H1 (cell line): ENCODE data around the gene DOCK10. TPM values are rescaled to one million over a fixed set of nuclear protein-coding genes. Genes with fewer than 3 reads are reported as not detected.

Source experiments
- CTCF ChIA-PET: fragments of 300-600 bp; sonication (Branson Sonifier 250); formaldehyde crosslinking; loops from one replicate; lab custom pipeline; 2021; ENCODE audit not compliant: partially characterized antibody; lab: Charles Lee
- POLR2A ChIA-PET: fragments of 300-600 bp; sonication (Branson Sonifier 250); formaldehyde crosslinking; loops from one replicate; lab custom pipeline; 2021; ENCODE audit warnings: inconsistent platforms; ENCODE audit not compliant: partially characterized antibody; lab: Charles Lee
- DNase-seq, 2 experiments: peaks; one replicate each; pipeline versions ENCODE4 v3.0.0 to v3.0.0-alpha.2; 2010 to 2022; ENCODE audit warnings: low spot score in 2 of 2, low read depth in 1 of 2, mixed read lengths in 1 of 2
- FAIRE-seq: peaks from 2 replicates; lab custom pipeline; 2011; peaks lifted over from hg19 to GRCh38; lab: Jason Lieb, UNC
- H2AFZ ChIP-seq: 2 replicates; pipeline ENCODE4 v1.8.1; 2012; ENCODE audit warnings: low read length, inconsistent platforms
- H2AK5ac ChIP-seq: 2 replicates; pipeline ENCODE4 v1.6.1; 2013; ENCODE audit warnings: low read depth, low read length
- H2BK120ac ChIP-seq: replicated peaks from 2 replicates; pipeline ENCODE3; 2013; ENCODE audit warnings: low read depth, low read length, inconsistent platforms
- H2BK12ac ChIP-seq: 2 replicates; pipeline ENCODE4 v1.6.1; 2013; ENCODE audit warnings: low read depth, low read length
- H2BK15ac ChIP-seq: 2 replicates; pipeline ENCODE4 v1.6.1; 2013; ENCODE audit warnings: low read length
- H2BK20ac ChIP-seq: 2 replicates; pipeline ENCODE4 v1.6.1; 2013; ENCODE audit warnings: low read length
- H2BK5ac ChIP-seq: 2 replicates; pipeline ENCODE4 v1.6.1; 2013; ENCODE audit warnings: low read depth, low read length
- H3K14ac ChIP-seq: 2 replicates; pipeline ENCODE4 v1.6.1; 2013; ENCODE audit warnings: inconsistent platforms; ENCODE audit not compliant: insufficient read length
- H3K18ac ChIP-seq: 2 replicates; pipeline ENCODE4 v1.6.1; 2013; ENCODE audit warnings: low read length; ENCODE audit errors: extremely low read depth
- H3K23ac ChIP-seq: 2 replicates; pipeline ENCODE4 v1.6.1; 2013; ENCODE audit warnings: inconsistent platforms; ENCODE audit not compliant: insufficient read length
- H3K23me2 ChIP-seq: 2 replicates; pipeline ENCODE4 v1.6.1; 2013; ENCODE audit warnings: low read depth, low read length
- H3K27ac ChIP-seq: 2 replicates; pipeline ENCODE4 v1.6.1; 2011; ENCODE audit warnings: low read depth, low read length, inconsistent platforms
- H3K27me3 ChIP-seq, 4 experiments: replicated peaks in 1 of 4; 1 replicate in 1 of 4; 2 replicates in 3 of 4; pipeline versions ENCODE4 v1.6.1 to v1.8.1; 2011 to 2013; ENCODE audit warnings: low read length in 3 of 4, mild to moderate bottlenecking in 3 of 4, inconsistent platforms in 2 of 4, mixed read lengths in 2 of 4, moderate library complexity in 1 of 4; ENCODE audit not compliant: control insufficient read depth in 3 of 4, insufficient read depth in 3 of 4; ENCODE audit errors: extremely low read depth in 1 of 4
- H3K36me3 ChIP-seq, 4 experiments: 2 replicates each; pipeline versions ENCODE4 v1.6.1 to v1.8.1; 2011 to 2013; ENCODE audit warnings: mild to moderate bottlenecking in 4 of 4, low read length in 3 of 4, moderate library complexity in 2 of 4, control low read depth in 1 of 4, inconsistent platforms in 1 of 4; ENCODE audit not compliant: insufficient read depth in 4 of 4, control insufficient read depth in 2 of 4
- H3K4ac ChIP-seq: replicated peaks from 2 replicates; pipeline ENCODE3; 2013; ENCODE audit warnings: low read length, low read depth, mixed read lengths, inconsistent platforms; ENCODE audit not compliant: insufficient read length
- H3K4me1 ChIP-seq, 4 experiments: replicated peaks in 1 of 4; 1 replicate in 1 of 4; 2 replicates in 3 of 4; pipeline versions ENCODE4 v1.6.1 to v1.8.1; 2011 to 2013; ENCODE audit warnings: low read length in 3 of 4, inconsistent platforms in 2 of 4, mixed read lengths in 1 of 4; ENCODE audit not compliant: insufficient read depth in 4 of 4, control insufficient read depth in 3 of 4
- H3K4me2 ChIP-seq, 2 experiments: 2 replicates each; pipeline versions ENCODE4 v1.6.1 to v1.8.1; 2011 to 2013; ENCODE audit warnings: low read depth in 2 of 2, low read length in 2 of 2, control low read depth in 1 of 2, inconsistent platforms in 1 of 2, mild to moderate bottlenecking in 1 of 2; ENCODE audit not compliant: insufficient read depth in 1 of 2
- H3K4me3 ChIP-seq, 4 experiments: fragments of 200-600, 300-600 bp in 1 of 4; sonication (generic), shearing (Covaris generic), sonication (Bioruptor Twin) in 1 of 4; 2 replicates each; pipeline versions ENCODE4 v1.5.1 to v1.8.1; 2011 to 2016; ENCODE audit warnings: low read length in 4 of 4, low read depth in 3 of 4, control low read depth in 2 of 4, inconsistent platforms in 2 of 4, mild to moderate bottlenecking in 2 of 4, mixed read lengths in 1 of 4, moderate library complexity in 1 of 4; ENCODE audit not compliant: insufficient read depth in 2 of 4; ENCODE audit errors: extremely low read depth in 1 of 4
- H3K56ac ChIP-seq: replicated peaks from 2 replicates; pipeline ENCODE3; 2013; ENCODE audit warnings: low read depth, mild to moderate bottlenecking, mixed read lengths, low read length, inconsistent platforms; ENCODE audit not compliant: insufficient read length
- H3K79me1 ChIP-seq: 2 replicates; pipeline ENCODE4 v1.6.1; 2013; ENCODE audit warnings: low read depth, low read length, control low read depth
- H3K79me2 ChIP-seq, 2 experiments: 2 replicates each; pipeline versions ENCODE4 v1.6.1 to v1.8.1; 2012 to 2013; ENCODE audit warnings: low read length in 2 of 2, mild to moderate bottlenecking in 2 of 2, inconsistent platforms in 1 of 2; ENCODE audit not compliant: insufficient read depth in 2 of 2, control insufficient read depth in 1 of 2
- H3K9ac ChIP-seq, 4 experiments: replicated peaks in 1 of 4; 1 replicate in 1 of 4; 2 replicates in 3 of 4; pipeline versions ENCODE4 v1.6.1 to v1.8.1; 2011 to 2013; ENCODE audit warnings: low read depth in 3 of 4, low read length in 3 of 4, control low read depth in 2 of 4, mild to moderate bottlenecking in 2 of 4, moderate library complexity in 2 of 4, inconsistent platforms in 1 of 4; ENCODE audit errors: extremely low read depth in 1 of 4
- H3K9me3 ChIP-seq, 2 experiments: 2 replicates each; pipeline versions ENCODE4 v1.6.1 to v1.8.1; 2012 to 2013; ENCODE audit warnings: mild to moderate bottlenecking in 2 of 2, moderate library complexity in 2 of 2, control low read depth in 1 of 2, inconsistent platforms in 1 of 2, low read depth in 1 of 2, low read length in 1 of 2, mixed read lengths in 1 of 2; ENCODE audit not compliant: insufficient read depth in 2 of 2
- H4K20me1 ChIP-seq, 2 experiments: replicated peaks in 1 of 2; 2 replicates each; pipeline versions ENCODE3 to v1.8.1; 2011 to 2013; ENCODE audit warnings: inconsistent platforms in 2 of 2, low read length in 2 of 2, mild to moderate bottlenecking in 1 of 2; ENCODE audit not compliant: insufficient read depth in 2 of 2, control insufficient read depth in 1 of 2
- H4K5ac ChIP-seq: 2 replicates; pipeline ENCODE4 v1.6.1; 2013; ENCODE audit warnings: low read length, low read depth, mixed read lengths, inconsistent platforms; ENCODE audit not compliant: insufficient read length
- H4K8ac ChIP-seq: 2 replicates; pipeline ENCODE4 v1.8.0; 2013; ENCODE audit warnings: mild to moderate bottlenecking, moderate library complexity, low read length, inconsistent platforms; ENCODE audit not compliant: insufficient read depth; ENCODE audit errors: extremely low read depth
- H4K91ac ChIP-seq: replicated peaks from 2 replicates; pipeline ENCODE3; 2013; ENCODE audit warnings: low read length, mixed read lengths, inconsistent platforms; ENCODE audit not compliant: insufficient read length
- CREB1 ChIP-seq: IDR thresholded peaks from 2 replicates; pipeline ENCODE4 v1.6.1; 2012; ENCODE audit warnings: inconsistent platforms
- EZH2 ChIP-seq: fragments of 200-600 bp; sonication (generic); IDR thresholded peaks from 2 replicates; pipeline ENCODE4 v1.7.1; 2012; ENCODE audit warnings: low read depth, mild to moderate bottlenecking, moderate library complexity, low read length, inconsistent platforms; ENCODE audit not compliant: severe bottlenecking
- GTF2F1 ChIP-seq: IDR thresholded peaks from 2 replicates; pipeline ENCODE4 v1.6.1; 2012; ENCODE audit warnings: low read depth, low read length, improper control_type of control experiment, borderline replicate concordance
- HDAC2 ChIP-seq, 2 experiments: fragments of 300-600 bp in 1 of 2; sonication (generic) in 1 of 2; IDR thresholded peaks; 2 replicates each; pipeline ENCODE4 v1.6.1; 2011 to 2012; ENCODE audit warnings: low read depth in 2 of 2, low read length in 2 of 2, mild to moderate bottlenecking in 2 of 2, moderate library complexity in 2 of 2, borderline replicate concordance in 1 of 2, inconsistent platforms in 1 of 2
- POLR2A ChIP-seq, 2 experiments: IDR thresholded peaks; 1 replicate in 1 of 2; 2 replicates in 1 of 2; pipeline ENCODE4 v1.6.1; 2011; ENCODE audit warnings: low read depth in 2 of 2, low read length in 2 of 2, mild to moderate bottlenecking in 2 of 2; ENCODE audit errors: control extremely low read depth in 1 of 2
- POU5F1 ChIP-seq: IDR thresholded peaks from 2 replicates; pipeline ENCODE4 v1.6.1; 2011; ENCODE audit warnings: low read depth, mild to moderate bottlenecking, low read length, moderate library complexity
- SIX5 ChIP-seq: IDR thresholded peaks from 2 replicates; pipeline ENCODE4 v1.6.1; 2011; ENCODE audit warnings: mild to moderate bottlenecking, low read depth, low read length
- TBP ChIP-seq: IDR thresholded peaks from 2 replicates; pipeline ENCODE4 v1.6.1; 2011; ENCODE audit warnings: low read depth, low read length, improper control_type of control experiment
- polyA plus RNA-seq, 7 experiments: library from polyadenylated mRNA; depleted of rRNA in 3 of 7; stranded (reverse) in 5 of 7; unstranded in 2 of 7; fragments of >200 nt in 5 of 7; fragments of 200-250 nt in 2 of 7; gene quantifications; 1 replicate in 5 of 7; 2 replicates in 1 of 7; 4 replicates in 1 of 7; pipeline versions ENCODE4 v1.2.1 to v1.2.3, GENCODE V29; 2011 to 2013; ENCODE audit warnings: missing spikeins in 2 of 7, mixed read lengths in 2 of 7
- total RNA-seq: library from RNA; stranded (reverse); fragmentation: NEBNext Ultra II Directional; extraction: Animal tissue kit (Norgen Biotek cat#: 25700); gene quantifications from 2 replicates; pipeline ENCODE4 v1.2.1, GENCODE V29; 2021

DOCK10 gene
- total and polyA plus RNA-seq, 2 of the 8 experiments (the other 6 are each of a cell fraction or from before 2014, with no cell fraction given): 0.33 to 1.6 TPM

- Histone ChIP-seq H2AK5ac (no peak overlapping the region), H3K27me3 (no peaks in the 10 kb centered on the region), H3K23ac (no peak overlapping the region), H3K14ac (no peak overlapping the region), H4K91ac (no peak overlapping the region), H3K9me3 (no peaks in the 10 kb centered on the region), H3K4ac (no peak overlapping the region), H3K23me2 (no peaks in the 10 kb centered on the region), H2BK5ac (no peak overlapping the region), H2AFZ (no peak overlapping the region), H3K4me3 (no peak overlapping the region), H3K36me3 (no peaks in the 10 kb centered on the region), H3K9ac (no peak overlapping the region), H2BK12ac (no peak overlapping the region), H2BK15ac (no peak overlapping the region), H3K4me2 (no peak overlapping the region), H3K79me2 (no peaks in the 10 kb centered on the region), H2BK20ac (no peak overlapping the region), H3K56ac (no peak overlapping the region), H3K27ac (no peak overlapping the region), H4K5ac (no peak overlapping the region), H4K8ac (no peak overlapping the region), H4K20me1 (no peaks in the 10 kb centered on the region), H3K79me1 (no peaks in the 10 kb centered on the region), H3K4me1 (no peaks in the 10 kb centered on the region), H3K18ac (no peak overlapping the region), H2BK120ac (no peak overlapping the region)
- CTCF ChIA-PET: interaction anchor here (0.6 to 1.7 kb wide), 7 partner anchors 9 to 450 kb away, joined by 3 to 5 read pairs (median 3); no protein-coding TSS in a partner anchor
- FAIRE-seq (no peak), DNase-seq (no peak)
- POLR2A ChIA-PET: no interaction called here
- TF ChIP-seq CREB1 (no peak), TBP (no peak), POU5F1 (no peak), GTF2F1 (no peak), HDAC2 (IDR thresholded peaks at IDR 0.05; ENCODE audit: borderline replicate concordance in 1 of 2, low read depth in 2 of 2, low read length in 2 of 2) (no peak), SIX5 (no peak), POLR2A (IDR thresholded peaks at IDR 0.05; ENCODE audit: control extremely low read depth in 1 of 2, low read depth in 2 of 2, low read length in 2 of 2) (no peak), EZH2 (no peak)
Measured at GRCh38 chr2:224781400-224781799, 260.9 kb downstream of the DOCK10 start.
